ENCODE data around the gene MPV17L2. TPM values are rescaled to one million over a fixed set of nuclear protein-coding genes. Genes with fewer than 3 reads are reported as not detected.

Gene MPV17L2
- total and polyA plus RNA-seq, 2 experiments from 2014 or later, result 38.7 to 81.3 TPM

GRCh38 chr19:18167975-18168645, 24.9 kb upstream of the MPV17L2 start (continued):
- TF ChIP-seq CTCF (conservative IDR thresholded peaks at IDR 0.05; ENCODE audit: low read depth in 2 of 2) (peak; percentile 66 to 84), NANOG (IDR thresholded peaks at IDR 0.05; ENCODE audit: borderline replicate concordance) (no peak), ZNF331 (CRISPR knock-in tag; IDR thresholded peaks at IDR 0.05; ENCODE audit: low read depth) (no peak)
- TF ChIP-seq, protein P1, sequence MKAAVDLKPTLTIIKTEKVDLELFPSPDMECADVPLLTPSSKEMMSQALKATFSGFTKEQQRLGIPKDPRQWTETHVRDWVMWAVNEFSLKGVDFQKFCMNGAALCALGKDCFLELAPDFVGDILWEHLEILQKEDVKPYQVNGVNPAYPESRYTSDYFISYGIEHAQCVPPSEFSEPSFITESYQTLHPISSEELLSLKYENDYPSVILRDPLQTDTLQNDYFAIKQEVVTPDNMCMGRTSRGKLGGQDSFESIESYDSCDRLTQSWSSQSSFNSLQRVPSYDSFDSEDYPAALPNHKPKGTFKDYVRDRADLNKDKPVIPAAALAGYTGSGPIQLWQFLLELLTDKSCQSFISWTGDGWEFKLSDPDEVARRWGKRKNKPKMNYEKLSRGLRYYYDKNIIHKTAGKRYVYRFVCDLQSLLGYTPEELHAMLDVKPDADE (IDR thresholded peaks at IDR 0.05), result no peak

- H3K4me1 Mint-ChIP-seq, result peaks cover 2% of the 10 kb centered on the region
- DNase-seq (ENCODE audit: low spot score) (no peak), ATAC-seq (no peak)
- no peaks in the 10 kb centered on the region; the same call in 1 of the 2 replicates for H3K4me1 ChIP-seq (ENCODE audit: insufficient read depth)
- no peaks in the 10 kb centered on the region for H3K9me2 ChIP-seq (ENCODE audit: insufficient read depth)
- peaks cover 8% of the 10 kb centered on the region; the same call in 1 of the 2 replicates for H3F3A ChIP-seq (replicated peaks; ENCODE audit: low read depth)
- no peak overlapping the region for H3K4me3 ChIP-seq
- no peaks in the 10 kb centered on the region; the same call in 1 of the 2 replicates for H4K20me1 ChIP-seq (replicated peaks; ENCODE audit: insufficient read depth)
- no peak overlapping the region for H2AFZ ChIP-seq
- peaks cover 8% of the 10 kb centered on the region for H3K27me3 Mint-ChIP-seq (ENCODE audit: insufficient read depth, low read depth, poor library complexity)
- no peaks in the 10 kb centered on the region for H3K9me3 Mint-ChIP-seq
- H3K36me3 Mint-ChIP-seq (ENCODE audit: low read depth), result peaks cover 39% of the 10 kb centered on the region
- peaks cover 4% of the 10 kb centered on the region; the same call in 1 of the 2 replicates for H3K36me3 ChIP-seq (ENCODE audit: insufficient read depth)
- no peak overlapping the region for H3K4me2 ChIP-seq
- no peak overlapping the region for H3K4me3 Mint-ChIP-seq
- H3K27ac Mint-ChIP-seq, result no peak overlapping the region
- no peak overlapping the region for H3K27ac ChIP-seq (ENCODE audit: low read depth)
- H3K79me2 ChIP-seq (replicated peaks; ENCODE audit: insufficient read depth), result no peaks in the 10 kb centered on the region
- H3K27me3 ChIP-seq (ENCODE audit: insufficient read depth), result no peaks in the 10 kb centered on the region
- TF ChIP-seq EZH2phosphoT487 (IDR thresholded peaks at IDR 0.05; ENCODE audit: unreplicated experiment) (no peak), POLR2AphosphoS5 (IDR thresholded peaks at IDR 0.05; ENCODE audit: low read depth) (no peak), NANOG (IDR thresholded peaks at IDR 0.05; ENCODE audit: borderline replicate concordance) (no peak), CREB1 (CRISPR knock-in tag; IDR thresholded peaks at IDR 0.05; ENCODE audit: low read depth) (no peak), ZNF114 (CRISPR knock-in tag; IDR thresholded peaks at IDR 0.05) (no peak), JUNB (IDR thresholded peaks at IDR 0.05; ENCODE audit: unreplicated experiment) (no peak), STAT1 (IDR thresholded peaks at IDR 0.05; ENCODE audit: unreplicated experiment) (no peak), EZH2 (IDR thresholded peaks at IDR 0.05; ENCODE audit: low read depth, unreplicated experiment) (no peak), REST (IDR thresholded peaks at IDR 0.05; ENCODE audit: unreplicated experiment) (no peak), ZNF331 (CRISPR knock-in tag; IDR thresholded peaks at IDR 0.05; ENCODE audit: low read depth) (no peak)
- TF ChIP-seq, protein P1 (IDR thresholded peaks at IDR 0.05), result no peak
Measured at GRCh38 chr19:18168673-18169381, 24.2 kb upstream of the MPV17L2 start.

Measured in GM23338 (cell line).